H9 (cell line): ENCODE results near the gene OR10P1. TPM values are rescaled to one million over a fixed set of nuclear protein-coding genes. Genes with fewer than 3 reads are reported as not detected.

Source experiments
- DNase-seq: peaks from one replicate; pipeline ENCODE4 v3.0.0-alpha.2; 2017
- H2AFZ ChIP-seq: one replicate; pipeline ENCODE4 v1.6.1; 2013; ENCODE audit warnings: mild to moderate bottlenecking, low read length, control low read depth, moderate library complexity
- H2AK5ac ChIP-seq: 2 replicates; pipeline ENCODE4 v1.6.1; 2013; ENCODE audit warnings: low read length, control low read depth, mixed read lengths; ENCODE audit not compliant: insufficient read length
- H2BK120ac ChIP-seq: one replicate; pipeline ENCODE4 v1.6.1; 2013; ENCODE audit warnings: low read depth, mild to moderate bottlenecking, low read length, control low read depth, inconsistent platforms; ENCODE audit not compliant: poor library complexity, severe bottlenecking
- H2BK12ac ChIP-seq: 2 replicates; pipeline ENCODE4 v1.6.1; 2013; ENCODE audit warnings: low read length, control low read depth, mixed read lengths, low read depth; ENCODE audit not compliant: insufficient read length
- H2BK15ac ChIP-seq: 2 replicates; pipeline ENCODE4 v1.6.1; 2013; ENCODE audit warnings: low read depth, low read length, control low read depth
- H2BK20ac ChIP-seq: one replicate; pipeline ENCODE4 v1.6.1; 2013; ENCODE audit warnings: low read depth, mild to moderate bottlenecking, low read length, control low read depth, inconsistent platforms; ENCODE audit not compliant: poor library complexity, severe bottlenecking
- H2BK5ac ChIP-seq: 2 replicates; pipeline ENCODE4 v1.6.1; 2013; ENCODE audit warnings: low read length, control low read depth, mixed read lengths; ENCODE audit not compliant: insufficient read length
- H3K14ac ChIP-seq: 2 replicates; pipeline ENCODE4 v1.6.1; 2013; ENCODE audit warnings: low read length, control low read depth; ENCODE audit not compliant: insufficient read depth
- H3K18ac ChIP-seq: 2 replicates; pipeline ENCODE4 v1.6.1; 2013; ENCODE audit warnings: low read depth, mild to moderate bottlenecking, mixed read lengths, low read length, control low read depth; ENCODE audit not compliant: insufficient read length
- H3K23ac ChIP-seq: 2 replicates; pipeline ENCODE4 v1.6.1; 2013; ENCODE audit warnings: low read length, control low read depth, mixed read lengths, low read depth; ENCODE audit not compliant: insufficient read length
- H3K23me2 ChIP-seq: 2 replicates; pipeline ENCODE4 v1.6.1; 2013; ENCODE audit warnings: low read depth, mild to moderate bottlenecking, mixed read lengths, low read length, control low read depth; ENCODE audit not compliant: insufficient read length, poor library complexity, severe bottlenecking
- H3K27ac ChIP-seq: 2 replicates; pipeline ENCODE4 v1.5.1; 2013; ENCODE audit warnings: low read length, control low read depth, mixed read lengths, low read depth; ENCODE audit not compliant: insufficient read length
- H3K27me3 ChIP-seq: 2 replicates; pipeline ENCODE4 v1.6.1; 2013; ENCODE audit warnings: low read length, control low read depth, inconsistent platforms; ENCODE audit not compliant: insufficient read depth
- H3K4ac ChIP-seq: 2 replicates; pipeline ENCODE4 v1.6.1; 2013; ENCODE audit warnings: low read depth, mild to moderate bottlenecking, control low read depth, inconsistent platforms, low read length, moderate library complexity
- H3K4me1 ChIP-seq: 2 replicates; pipeline ENCODE4 v1.6.1; 2013; ENCODE audit warnings: low read length, control low read depth, inconsistent platforms; ENCODE audit not compliant: insufficient read depth
- H3K4me2 ChIP-seq: 2 replicates; pipeline ENCODE4 v1.6.1; 2013; ENCODE audit warnings: low read length, control low read depth, mixed read lengths; ENCODE audit not compliant: insufficient read length, insufficient read depth
- H3K56ac ChIP-seq: 2 replicates; pipeline ENCODE4 v1.6.1; 2013; ENCODE audit warnings: low read depth, mild to moderate bottlenecking, mixed read lengths, low read length, control low read depth; ENCODE audit not compliant: insufficient read length
- H3K79me1 ChIP-seq: 2 replicates; pipeline ENCODE4 v1.6.1; 2013; ENCODE audit warnings: low read depth, mild to moderate bottlenecking, moderate library complexity, low read length, control low read depth, inconsistent platforms; ENCODE audit not compliant: insufficient read depth, poor library complexity, severe bottlenecking
- H3K79me2 ChIP-seq: 2 replicates; pipeline ENCODE4 v1.6.1; 2013; ENCODE audit warnings: low read length, control low read depth, inconsistent platforms; ENCODE audit not compliant: insufficient read depth
- H3K9ac ChIP-seq: 2 replicates; pipeline ENCODE4 v1.6.1; 2013; ENCODE audit warnings: low read length, control low read depth, mixed read lengths; ENCODE audit not compliant: insufficient read length; ENCODE audit errors: extremely low read depth
- H3K9me3 ChIP-seq: one replicate; pipeline ENCODE4 v1.6.1; 2013; ENCODE audit warnings: low read depth, low read length, inconsistent platforms; ENCODE audit not compliant: control insufficient read depth
- H3T11ph ChIP-seq: one replicate; pipeline ENCODE4 v1.6.1; 2013; ENCODE audit warnings: mild to moderate bottlenecking, low read length, control low read depth, inconsistent platforms
- H4K20me1 ChIP-seq: one replicate; pipeline ENCODE4 v1.6.1; 2013; ENCODE audit not compliant: control insufficient read depth, insufficient read length, insufficient read depth
- H4K5ac ChIP-seq: 2 replicates; pipeline ENCODE4 v1.6.1; 2013; ENCODE audit warnings: low read depth, mild to moderate bottlenecking, mixed read lengths, low read length, control low read depth; ENCODE audit not compliant: insufficient read length
- H4K8ac ChIP-seq: replicated peaks from 2 replicates; pipeline ENCODE4 v1.6.1; 2013; ENCODE audit warnings: low read length, control low read depth, mixed read lengths, low read depth; ENCODE audit not compliant: insufficient read length
- H4K91ac ChIP-seq: 2 replicates; pipeline ENCODE4 v1.6.1; 2013; ENCODE audit warnings: low read depth, mild to moderate bottlenecking, moderate library complexity, mixed read lengths, low read length, control low read depth; ENCODE audit not compliant: insufficient read length
- H3K27ac Mint-ChIP-seq, 3 experiments: 2 replicates in 2 of 3; 3 replicates in 1 of 3; pipeline ENCODE4 v1.8.0; 2020 to 2021; ENCODE audit warnings: mixed read lengths in 3 of 3, mild to moderate bottlenecking in 1 of 3, moderate library complexity in 1 of 3
- H3K27me3 Mint-ChIP-seq: 2 replicates; pipeline ENCODE4 v1.8.0; 2021; ENCODE audit warnings: low read depth, mild to moderate bottlenecking, moderate library complexity, mixed read lengths
- H3K36me3 Mint-ChIP-seq, 3 experiments: 2 replicates in 2 of 3; 3 replicates in 1 of 3; pipeline ENCODE4 v1.8.0; 2020 to 2021; ENCODE audit warnings: low read depth in 3 of 3, mixed read lengths in 3 of 3; ENCODE audit not compliant: insufficient read depth in 1 of 3
- H3K4me1 Mint-ChIP-seq, 2 experiments: 2 replicates each; pipeline ENCODE4 v1.8.0; 2020; ENCODE audit warnings: mixed read lengths in 2 of 2
- H3K4me3 Mint-ChIP-seq, 2 experiments: 2 replicates in 1 of 2; 3 replicates in 1 of 2; pipeline ENCODE4 v1.8.0; 2020 to 2021; ENCODE audit warnings: mild to moderate bottlenecking in 2 of 2, mixed read lengths in 2 of 2, moderate library complexity in 1 of 2
- H3K9me3 Mint-ChIP-seq, 2 experiments: 2 replicates in 1 of 2; 3 replicates in 1 of 2; pipeline ENCODE4 v1.8.0; 2020; ENCODE audit warnings: mild to moderate bottlenecking in 2 of 2, mixed read lengths in 2 of 2, moderate library complexity in 1 of 2
- WGBS: extraction: QIAGEN DNeasy Blood & Tissue Kit; methylation state at CpG from one replicate; pipeline ENCODE4 v1.1.7; 2013; ENCODE audit warnings: missing lambda C conversion rate, low lambda C conversion rate, mixed read lengths; ENCODE audit not compliant: insufficient read length; ENCODE audit errors: extremely low coverage; 5-methylcytosine and 5-hydroxymethylcytosine counted together
- total RNA-seq: library from RNA; stranded (reverse); gene quantifications from 2 replicates; pipeline ENCODE4 v1.2.1, GENCODE V29; 2021
- TF ChIP-seq, protein P1 (sequence below): fragments of 200-600 bp; sonication (generic); conservative IDR thresholded peaks from 3 replicates; pipeline ENCODE4 v1.8.0; 2021; ENCODE audit warnings: antibody characterized with exemption, mild to moderate bottlenecking

Gene OR10P1
- total RNA-seq, 1 experiment from 2014 or later: not detected

DNA sequence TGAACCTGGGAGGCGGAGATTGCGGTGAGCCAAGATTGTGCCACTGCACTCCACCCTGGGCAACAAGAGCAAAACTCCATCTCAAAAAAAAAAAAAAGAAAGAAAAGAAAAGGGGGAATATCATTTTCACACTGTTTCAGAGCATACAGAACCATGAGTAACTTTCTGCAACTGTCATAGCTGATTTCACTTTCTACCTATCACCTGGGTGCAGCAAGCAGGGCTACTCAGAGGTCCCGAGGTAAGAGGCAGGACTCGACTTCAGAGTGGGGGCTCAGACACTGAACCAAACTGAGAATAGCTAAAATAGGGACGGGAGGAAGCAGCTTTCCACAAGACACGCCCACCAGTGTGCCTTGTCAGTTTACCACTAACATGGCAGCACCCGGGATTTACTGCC lies 29.8 kb downstream of the OR10P1 start:
- Histone ChIP-seq H2BK20ac (no peak overlapping the region), H3K23ac (no peak overlapping the region), H2AFZ (no peak overlapping the region), H2BK120ac (no peak overlapping the region), H2BK15ac (no peak overlapping the region), H3K14ac (no peak overlapping the region), H2AK5ac (no peak overlapping the region), H4K8ac (no peak overlapping the region), H3K23me2 (no peaks in the 10 kb centered on the region), H3K27ac (no peak overlapping the region), H3K56ac (no peak overlapping the region), H3K79me2 (no peaks in the 10 kb centered on the region), H4K5ac (no peak overlapping the region), H3K4ac (no peak overlapping the region), H2BK12ac (no peak overlapping the region), H2BK5ac (no peak overlapping the region), H3K9ac (no peak overlapping the region), H3T11ph (no peak overlapping the region), H3K4me2 (no peak overlapping the region), H3K9me3 (no peaks in the 10 kb centered on the region), H3K18ac (no peak overlapping the region), H4K91ac (no peak overlapping the region), H4K20me1 (no peaks in the 10 kb centered on the region), H3K27me3 (no peaks in the 10 kb centered on the region), H3K79me1 (no peaks in the 10 kb centered on the region), H3K4me1 (no peaks in the 10 kb centered on the region)
- DNase-seq: peak; percentile 28
- Mint-ChIP-seq H3K9me3 (no peaks in the 10 kb centered on the region), H3K4me1 (peaks cover 0 to 3% of the 10 kb centered on the region in 2 experiments; a peak in 1 of 4 replicates), H3K4me3 (no peak overlapping the region), H3K36me3 (no peaks in the 10 kb centered on the region; a peak in 1 of 7 replicates), H3K27me3 (peaks cover 2% of the 10 kb centered on the region; the same call in 1 of the 2 replicates), H3K27ac (no peak overlapping the region)
- TF ChIP-seq, protein P1, sequence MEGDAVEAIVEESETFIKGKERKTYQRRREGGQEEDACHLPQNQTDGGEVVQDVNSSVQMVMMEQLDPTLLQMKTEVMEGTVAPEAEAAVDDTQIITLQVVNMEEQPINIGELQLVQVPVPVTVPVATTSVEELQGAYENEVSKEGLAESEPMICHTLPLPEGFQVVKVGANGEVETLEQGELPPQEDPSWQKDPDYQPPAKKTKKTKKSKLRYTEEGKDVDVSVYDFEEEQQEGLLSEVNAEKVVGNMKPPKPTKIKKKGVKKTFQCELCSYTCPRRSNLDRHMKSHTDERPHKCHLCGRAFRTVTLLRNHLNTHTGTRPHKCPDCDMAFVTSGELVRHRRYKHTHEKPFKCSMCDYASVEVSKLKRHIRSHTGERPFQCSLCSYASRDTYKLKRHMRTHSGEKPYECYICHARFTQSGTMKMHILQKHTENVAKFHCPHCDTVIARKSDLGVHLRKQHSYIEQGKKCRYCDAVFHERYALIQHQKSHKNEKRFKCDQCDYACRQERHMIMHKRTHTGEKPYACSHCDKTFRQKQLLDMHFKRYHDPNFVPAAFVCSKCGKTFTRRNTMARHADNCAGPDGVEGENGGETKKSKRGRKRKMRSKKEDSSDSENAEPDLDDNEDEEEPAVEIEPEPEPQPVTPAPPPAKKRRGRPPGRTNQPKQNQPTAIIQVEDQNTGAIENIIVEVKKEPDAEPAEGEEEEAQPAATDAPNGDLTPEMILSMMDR: no peak
- WGBS: no CpG with 5 or more reads among the region's 7 CpGs
